Parathyroid adenoma (tissue), 2 donors: Measurements from ENCODE around the gene STUM.

Experiments
- H2AFZ ChIP-seq: fragments of 300-600 bp; sonication (generic); one replicate; pipeline ENCODE4 v1.7.0; 2017; ENCODE audit warnings: antibody characterized with exemption, mild to moderate bottlenecking
- H3K27ac ChIP-seq: fragments of 300-600 bp; sonication (generic); one replicate; pipeline ENCODE4 v1.7.0; 2017
- H3K27me3 ChIP-seq: fragments of 300-600 bp; sonication (generic); one replicate; pipeline ENCODE4 v1.7.0; 2017; ENCODE audit warnings: low read length; ENCODE audit not compliant: control insufficient read depth, insufficient read depth
- H3K36me3 ChIP-seq: fragments of 300-600 bp; sonication (generic); one replicate; pipeline ENCODE4 v1.7.0; 2017; ENCODE audit warnings: low read length; ENCODE audit not compliant: control insufficient read depth, insufficient read depth
- H3K4me1 ChIP-seq: fragments of 300-600 bp; sonication (generic); one replicate; pipeline ENCODE4 v1.7.0; 2017; ENCODE audit warnings: control low read depth
- H3K4me2 ChIP-seq: fragments of 300-600 bp; sonication (generic); one replicate; pipeline ENCODE4 v1.7.0; 2017; ENCODE audit warnings: low read length
- H3K4me3 ChIP-seq: fragments of 300-600 bp; sonication (generic); one replicate; pipeline ENCODE4 v1.7.0; 2017; ENCODE audit warnings: low read depth, low read length
- H3K79me2 ChIP-seq: fragments of 300-600 bp; sonication (generic); one replicate; pipeline ENCODE4 v1.7.0; 2017; ENCODE audit warnings: control low read depth
- H3K9ac ChIP-seq: fragments of 300-600 bp; sonication (generic); one replicate; pipeline ENCODE4 v1.7.0; 2017; ENCODE audit warnings: mild to moderate bottlenecking
- H3K9me3 ChIP-seq: fragments of 300-600 bp; sonication (generic); one replicate; pipeline ENCODE4 v1.7.0; 2017; ENCODE audit warnings: low read length; ENCODE audit not compliant: control insufficient read depth
- TF ChIP-seq, protein P1 (sequence below): fragments of 300-600 bp; sonication (generic); IDR thresholded peaks from one replicate; pipeline ENCODE4 v1.7.0; 2017; ENCODE audit warnings: antibody characterized with exemption, mild to moderate bottlenecking
- donor health status: primary hyperparathyroidism.

The STUM gene

GRCh38 chr1:226571893-226572292 is 23.3 kb downstream of the STUM start:
- Histone ChIP-seq H3K4me2 (no peak overlapping the region), H3K79me2 (no peaks in the 10 kb centered on the region), H3K4me3 (no peak overlapping the region), H3K27ac (no peak overlapping the region), H2AFZ (no peak overlapping the region), H3K36me3 (no peaks in the 10 kb centered on the region), H3K27me3 (no peaks in the 10 kb centered on the region), H3K9ac (no peak overlapping the region), H3K4me1 (no peaks in the 10 kb centered on the region), H3K9me3 (no peaks in the 10 kb centered on the region)
- TF ChIP-seq, protein P1, sequence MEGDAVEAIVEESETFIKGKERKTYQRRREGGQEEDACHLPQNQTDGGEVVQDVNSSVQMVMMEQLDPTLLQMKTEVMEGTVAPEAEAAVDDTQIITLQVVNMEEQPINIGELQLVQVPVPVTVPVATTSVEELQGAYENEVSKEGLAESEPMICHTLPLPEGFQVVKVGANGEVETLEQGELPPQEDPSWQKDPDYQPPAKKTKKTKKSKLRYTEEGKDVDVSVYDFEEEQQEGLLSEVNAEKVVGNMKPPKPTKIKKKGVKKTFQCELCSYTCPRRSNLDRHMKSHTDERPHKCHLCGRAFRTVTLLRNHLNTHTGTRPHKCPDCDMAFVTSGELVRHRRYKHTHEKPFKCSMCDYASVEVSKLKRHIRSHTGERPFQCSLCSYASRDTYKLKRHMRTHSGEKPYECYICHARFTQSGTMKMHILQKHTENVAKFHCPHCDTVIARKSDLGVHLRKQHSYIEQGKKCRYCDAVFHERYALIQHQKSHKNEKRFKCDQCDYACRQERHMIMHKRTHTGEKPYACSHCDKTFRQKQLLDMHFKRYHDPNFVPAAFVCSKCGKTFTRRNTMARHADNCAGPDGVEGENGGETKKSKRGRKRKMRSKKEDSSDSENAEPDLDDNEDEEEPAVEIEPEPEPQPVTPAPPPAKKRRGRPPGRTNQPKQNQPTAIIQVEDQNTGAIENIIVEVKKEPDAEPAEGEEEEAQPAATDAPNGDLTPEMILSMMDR, result no peak

DNA sequence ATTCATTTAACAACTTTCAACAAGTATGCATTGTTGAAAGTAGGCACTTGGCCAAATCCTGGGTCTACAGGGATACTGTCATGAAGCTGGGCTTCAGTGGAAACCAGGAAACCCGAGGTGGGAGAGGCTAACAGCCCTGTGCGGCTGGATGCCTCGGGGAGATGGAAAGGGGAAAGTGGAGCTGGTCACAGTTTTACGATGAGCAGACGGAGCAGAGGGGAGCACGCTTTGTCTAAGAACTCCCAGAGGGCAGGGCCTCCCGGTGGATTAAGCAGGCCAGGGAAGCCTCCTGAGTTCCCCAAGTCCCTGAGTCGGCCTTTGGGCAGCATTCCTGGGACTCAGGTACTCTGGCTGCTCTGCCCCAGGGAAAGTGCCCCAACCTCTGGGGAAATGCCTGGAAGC is 23.8 kb downstream of the STUM start:
- H3K4me1 ChIP-seq, result no peaks in the 10 kb centered on the region
- TF ChIP-seq, protein P1, result no peak

DNA sequence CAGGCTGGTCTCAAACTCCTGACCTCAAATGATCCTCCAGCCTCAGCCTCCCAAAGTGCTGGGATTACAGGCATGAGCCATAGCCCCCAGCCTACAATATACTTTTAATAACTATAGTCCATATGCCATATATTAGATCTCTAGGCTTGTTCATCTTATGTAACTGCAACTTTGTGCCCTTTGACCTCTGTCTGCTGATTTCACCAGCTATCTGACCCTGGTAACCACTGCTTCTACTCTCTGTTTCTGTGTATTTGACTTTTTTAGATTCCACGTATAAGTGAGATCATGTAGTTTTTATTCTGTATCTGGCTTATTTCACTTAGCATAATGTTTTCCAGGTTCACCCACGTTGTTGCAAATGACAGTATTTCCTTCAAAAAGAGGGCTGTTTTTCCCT is 25.5 kb downstream of the STUM start:
- H3K27ac ChIP-seq, result no peak overlapping the region
- H3K4me1 ChIP-seq, result no peaks in the 10 kb centered on the region
- H3K27me3 ChIP-seq, result no peaks in the 10 kb centered on the region
- no peaks in the 10 kb centered on the region for H3K79me2 ChIP-seq
- TF ChIP-seq, protein P1, result no peak
- no peak overlapping the region for H3K4me3 ChIP-seq
- H3K4me2 ChIP-seq, result no peak overlapping the region
- no peak overlapping the region for H2AFZ ChIP-seq
- no peak overlapping the region for H3K9ac ChIP-seq
- H3K36me3 ChIP-seq, result no peaks in the 10 kb centered on the region
- H3K9me3 ChIP-seq, result no peaks in the 10 kb centered on the region

More for the DNA sequence above, 23.8 kb downstream of the STUM start:
- no peaks in the 10 kb centered on the region for H3K9me3 ChIP-seq
- H3K4me2 ChIP-seq, result no peak overlapping the region
- no peak overlapping the region for H2AFZ ChIP-seq
- H3K27ac ChIP-seq, result no peak overlapping the region
- H3K27me3 ChIP-seq, result no peaks in the 10 kb centered on the region
- no peaks in the 10 kb centered on the region for H3K79me2 ChIP-seq
- no peaks in the 10 kb centered on the region for H3K36me3 ChIP-seq
- no peak overlapping the region for H3K9ac ChIP-seq
- H3K4me3 ChIP-seq, result no peak overlapping the region

DNA sequence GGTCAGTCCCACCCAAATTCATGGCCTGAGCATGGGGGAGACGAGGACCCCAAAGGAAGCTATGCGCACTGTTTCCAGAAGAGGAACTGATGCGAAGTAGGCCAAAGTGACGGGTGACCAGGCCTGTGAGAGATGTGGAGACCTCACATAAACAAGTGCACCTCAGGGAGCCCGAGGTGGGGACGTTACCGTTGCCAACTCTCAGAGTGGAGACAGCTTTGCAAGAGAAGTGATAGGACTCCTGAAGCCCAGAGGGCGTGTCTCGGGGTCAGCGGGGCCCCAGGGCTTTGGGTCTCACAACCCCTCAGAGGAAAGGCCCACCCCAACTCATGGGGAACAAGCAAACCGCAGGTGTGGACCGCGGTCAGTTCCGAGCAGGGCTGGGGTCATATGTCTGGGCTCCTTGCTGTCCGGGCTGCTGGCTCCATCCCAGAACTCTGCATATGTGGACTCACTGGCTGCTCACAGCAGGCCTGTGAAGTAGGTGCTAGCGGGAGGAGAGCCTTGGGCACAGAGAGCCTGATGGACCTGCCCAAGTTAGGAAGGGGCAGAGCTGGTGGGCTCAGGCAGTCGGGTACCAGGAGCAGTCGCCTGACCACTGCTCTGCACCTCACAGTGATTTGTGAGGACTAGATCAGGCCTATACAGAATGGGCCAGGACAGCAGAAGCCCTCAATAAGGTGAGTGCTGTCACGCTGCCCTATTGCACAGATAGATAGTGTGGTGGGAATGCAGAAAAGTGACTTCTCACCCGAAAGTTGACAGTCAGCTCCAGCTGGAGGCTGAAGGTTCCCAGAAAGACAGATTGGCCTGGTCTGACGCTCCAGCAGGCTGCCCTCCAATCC is 26.2 kb downstream of the STUM start:
- Histone ChIP-seq H3K27me3 (no peaks in the 10 kb centered on the region), H3K4me2 (no peak overlapping the region)
- TF ChIP-seq, protein P1, result no peak

GRCh38 chr1:226575436-226575720 is 26.8 kb downstream of the STUM start:
- no peak overlapping the region for H2AFZ ChIP-seq
- no peaks in the 10 kb centered on the region for H3K36me3 ChIP-seq
- no peaks in the 10 kb centered on the region for H3K4me1 ChIP-seq
- H3K27ac ChIP-seq, result no peak overlapping the region
- no peak overlapping the region for H3K4me3 ChIP-seq
- no peak overlapping the region for H3K4me2 ChIP-seq
- H3K27me3 ChIP-seq, result no peaks in the 10 kb centered on the region
- H3K79me2 ChIP-seq, result no peaks in the 10 kb centered on the region
- TF ChIP-seq, protein P1, result no peak
- no peak overlapping the region for H3K9ac ChIP-seq
- no peaks in the 10 kb centered on the region for H3K9me3 ChIP-seq

More for the DNA sequence above, 26.2 kb downstream of the STUM start:
- no peak overlapping the region for H2AFZ ChIP-seq
- H3K79me2 ChIP-seq, result no peaks in the 10 kb centered on the region
- no peaks in the 10 kb centered on the region for H3K4me1 ChIP-seq
- H3K9me3 ChIP-seq, result no peaks in the 10 kb centered on the region
- no peaks in the 10 kb centered on the region for H3K36me3 ChIP-seq
- no peak overlapping the region for H3K9ac ChIP-seq
- H3K4me3 ChIP-seq, result no peak overlapping the region
- no peak overlapping the region for H3K27ac ChIP-seq
